ENCODE results near the gene TTC32.
"Not testable (repeated sequence)": the region's sequence is repeated elsewhere in the genome, so short reads cannot be mapped to it uniquely, and the experiment has no call there.

Gene TTC32

GRCh38 chr2:19899985-19900930 lies 1.5 kb downstream of the TTC32 start:
- no peak for DNase-seq (ENCODE audit: low spot score)

- no peak for DNase-seq (ENCODE audit: low spot score)
Measured at GRCh38 chr2:19898592-19899329, 3.0 kb downstream of the TTC32 start.

GRCh38 chr2:19897623-19898245 lies 4.0 kb downstream of the TTC32 start:
- no peak for DNase-seq (ENCODE audit: low spot score)

- DNase-seq (ENCODE audit: low spot score) = no peak
Measured at GRCh38 chr2:19895535-19895934, 6.2 kb downstream of the TTC32 start.

- DNase-seq (ENCODE audit: low spot score) = no peak
Measured at GRCh38 chr2:19894134-19894792, 7.5 kb downstream of the TTC32 start.

- no peak for DNase-seq (ENCODE audit: low spot score)
Measured at GRCh38 chr2:19893520-19894133, 8.2 kb downstream of the TTC32 start.

- not testable (repeated sequence) for DNase-seq (ENCODE audit: low spot score)
Measured at GRCh38 chr2:19891971-19892370, 9.8 kb downstream of the TTC32 start.

GRCh38 chr2:19890104-19890503 lies 11.7 kb downstream of the TTC32 start:
- no peak for DNase-seq (ENCODE audit: low spot score)

GRCh38 chr2:19888831-19889230 lies 13.0 kb downstream of the TTC32 start:
- DNase-seq (ENCODE audit: low spot score) = no peak

GRCh38 chr2:19887510-19887909 lies 14.3 kb downstream of the TTC32 start:
- no peak for DNase-seq (ENCODE audit: low spot score)

GRCh38 chr2:19886261-19886660 lies 15.5 kb downstream of the TTC32 start:
- no peak for DNase-seq (ENCODE audit: low spot score)

GRCh38 chr2:19885791-19886190 lies 16.0 kb downstream of the TTC32 start:
- no peak for DNase-seq (ENCODE audit: low spot score)

GRCh38 chr2:19883971-19884720 lies 17.6 kb downstream of the TTC32 start:
- DNase-seq (ENCODE audit: low spot score) = no peak

GRCh38 chr2:19883486-19883885 lies 18.3 kb downstream of the TTC32 start:
- no peak for DNase-seq (ENCODE audit: low spot score)

GRCh38 chr2:19882286-19882685 lies 19.5 kb downstream of the TTC32 start:
- DNase-seq (ENCODE audit: low spot score) = no peak

- DNase-seq (ENCODE audit: low spot score) = no peak
Measured at GRCh38 chr2:19881908-19882265, 19.9 kb downstream of the TTC32 start.

GRCh38 chr2:19881221-19881907 lies 20.4 kb downstream of the TTC32 start:
- no peak for DNase-seq (ENCODE audit: low spot score)

- not testable (repeated sequence) for DNase-seq (ENCODE audit: low spot score)
Measured at GRCh38 chr2:19880191-19880590, 21.6 kb downstream of the TTC32 start.

GRCh38 chr2:19879120-19879519 lies 22.7 kb downstream of the TTC32 start:
- no peak for DNase-seq (ENCODE audit: low spot score)

- no peak for DNase-seq (ENCODE audit: low spot score)
Measured at GRCh38 chr2:19878268-19879046, 23.3 kb downstream of the TTC32 start.
